T47D (cell line): Measurements from ENCODE around the gene VWA5B2.
"Not testable (repeated sequence)": the region's sequence is repeated elsewhere in the genome, so short reads cannot be mapped to it uniquely, and the experiment has no call there.

Experiments
- DNase-seq, 2 experiments: peaks; one replicate each; pipeline versions ENCODE4 v3.0.0 to v3.0.0-alpha.2; 2011 to 2012; ENCODE audit warnings: low read depth in 1 of 2, low spot score in 1 of 2
- JUND ChIP-seq: IDR thresholded peaks from 2 replicates; pipeline ENCODE4 v1.6.1; 2012; ENCODE audit warnings: low read depth
- in situ Hi-C: cut with HindIII; loops from 2 replicates; pipeline ENCODE4 v1.10.0; 2016; ENCODE audit warnings: low sequenced_read_pairs, low pct_unique_long_range_greater_than_20kb

Gene VWA5B2

DNA sequence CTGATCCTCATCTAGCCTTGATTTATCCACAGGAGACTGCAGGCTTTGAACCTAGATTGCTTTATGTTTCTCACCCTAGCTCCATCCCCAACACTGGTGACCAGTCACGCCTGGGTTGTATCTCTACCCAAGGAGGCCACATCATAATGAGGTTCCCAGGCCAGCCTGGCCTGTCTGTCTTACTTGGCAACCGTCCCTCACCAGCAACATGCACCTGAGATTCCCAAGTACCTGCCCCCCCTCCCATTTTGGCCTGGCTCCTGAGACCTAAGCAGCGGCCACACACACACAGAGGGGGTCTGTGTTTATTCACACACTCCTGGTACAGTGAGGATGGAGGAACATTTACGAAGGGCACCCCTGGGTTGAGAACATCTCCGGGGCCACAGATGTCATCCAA, 29.5 kb downstream of the VWA5B2 start:
- in situ Hi-C loops = no loop called here
- no peak for DNase-seq
- no peak for TF ChIP-seq JUND

DNA sequence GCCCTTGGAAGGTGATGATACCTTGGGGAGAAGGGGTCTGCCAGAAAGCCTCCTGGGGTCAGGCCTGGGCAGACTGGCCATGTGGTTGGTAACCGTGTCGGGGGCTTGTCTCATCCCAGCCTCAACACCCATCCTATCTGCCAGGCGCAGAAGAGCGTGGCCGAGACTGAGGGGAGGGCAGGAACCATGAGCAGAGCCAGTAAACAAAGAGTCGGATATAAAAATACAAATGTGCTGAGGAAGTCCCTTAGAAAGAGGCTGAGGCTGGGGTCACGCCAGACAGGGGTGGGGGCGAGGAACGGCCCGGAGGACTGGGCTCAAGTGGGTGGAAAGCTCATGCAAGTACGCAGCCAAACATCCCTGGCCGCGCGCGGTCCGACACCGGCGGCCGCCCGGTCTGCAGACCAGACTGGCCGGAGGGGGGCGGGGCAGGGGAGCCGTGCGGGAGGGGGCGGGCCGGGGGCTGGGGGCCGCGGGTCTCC, 30.1 kb downstream of the VWA5B2 start:
- in situ Hi-C loops = no loop called here

DNA sequence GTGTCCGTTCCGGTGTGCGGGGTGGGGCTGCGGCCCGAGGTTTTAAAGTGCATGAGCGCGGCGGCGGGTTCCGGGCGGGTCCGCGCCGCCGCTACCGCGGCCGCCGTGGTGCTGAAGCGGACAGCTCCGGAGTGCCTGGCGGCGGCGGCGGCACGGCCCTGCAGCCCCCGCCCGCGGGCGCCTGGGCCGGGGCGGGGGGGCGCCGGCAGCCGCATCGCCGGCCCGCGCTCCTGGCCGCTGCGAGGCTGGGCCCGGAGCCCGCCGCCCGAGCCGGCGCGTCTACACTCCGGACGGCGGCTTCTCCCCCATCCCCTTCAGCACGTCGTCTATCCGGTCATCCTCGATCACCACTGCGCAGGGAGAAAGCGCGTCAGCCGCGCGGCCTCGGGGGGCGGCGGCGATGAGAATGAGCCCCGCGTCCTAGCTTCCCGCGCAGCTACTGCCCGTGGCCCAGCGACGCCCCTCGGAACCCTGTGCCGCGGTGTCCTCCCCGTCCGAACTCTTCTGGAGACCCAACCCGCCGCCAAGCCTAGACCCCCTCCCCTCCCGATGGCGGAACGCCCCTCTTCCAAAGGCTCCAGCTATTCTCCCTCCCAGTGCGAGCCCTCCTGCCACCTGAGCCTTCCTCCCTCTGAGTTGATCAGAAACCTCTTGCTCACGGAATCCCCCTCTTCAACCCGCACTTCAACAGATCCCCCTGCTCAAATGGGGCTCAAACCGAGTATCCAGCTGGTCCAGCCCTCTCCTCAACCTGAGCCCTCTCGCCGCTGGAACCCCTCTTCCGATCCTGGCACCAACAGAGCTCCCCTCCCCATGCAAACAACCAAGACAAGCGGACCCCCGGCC, 30.7 kb downstream of the VWA5B2 start:
- no peak for TF ChIP-seq JUND
- in situ Hi-C loops = no loop called here
- DNase-seq = peak; percentile 70 to 94

More for the DNA sequence above, 30.1 kb downstream of the VWA5B2 start:
- no peak for TF ChIP-seq JUND
- no peak for DNase-seq

DNA sequence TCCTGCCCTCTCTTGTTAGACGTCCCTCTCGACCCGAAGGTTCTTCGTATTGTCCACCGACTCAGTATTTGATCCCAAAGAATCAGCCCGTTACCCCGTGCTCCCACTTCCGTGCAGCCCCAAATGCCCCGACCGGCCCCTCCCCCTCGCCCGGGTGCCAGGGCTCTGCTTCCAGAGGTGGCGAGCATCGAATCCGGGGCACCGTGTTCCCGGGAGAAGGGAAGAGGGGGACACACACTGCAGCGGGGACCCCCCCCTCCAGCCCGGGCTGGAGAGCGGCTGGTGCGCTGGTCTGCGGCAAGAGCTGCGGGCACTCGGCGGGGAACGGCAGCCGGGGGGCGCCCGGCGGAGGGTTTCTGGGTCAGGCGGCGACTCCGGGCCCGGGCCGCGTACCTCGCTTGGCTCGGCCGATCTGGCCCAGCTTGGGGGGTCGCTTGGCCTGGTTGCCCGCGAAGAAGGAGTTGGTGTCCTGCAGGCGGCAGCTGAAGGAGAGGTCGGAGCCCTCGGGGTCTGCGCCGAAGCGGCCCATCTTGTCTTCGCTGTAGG, 31.4 kb downstream of the VWA5B2 start:
- peak in 1 of 2 experiments; percentile 77 for DNase-seq
- TF ChIP-seq JUND = no peak
- in situ Hi-C loops = no loop called here

DNA sequence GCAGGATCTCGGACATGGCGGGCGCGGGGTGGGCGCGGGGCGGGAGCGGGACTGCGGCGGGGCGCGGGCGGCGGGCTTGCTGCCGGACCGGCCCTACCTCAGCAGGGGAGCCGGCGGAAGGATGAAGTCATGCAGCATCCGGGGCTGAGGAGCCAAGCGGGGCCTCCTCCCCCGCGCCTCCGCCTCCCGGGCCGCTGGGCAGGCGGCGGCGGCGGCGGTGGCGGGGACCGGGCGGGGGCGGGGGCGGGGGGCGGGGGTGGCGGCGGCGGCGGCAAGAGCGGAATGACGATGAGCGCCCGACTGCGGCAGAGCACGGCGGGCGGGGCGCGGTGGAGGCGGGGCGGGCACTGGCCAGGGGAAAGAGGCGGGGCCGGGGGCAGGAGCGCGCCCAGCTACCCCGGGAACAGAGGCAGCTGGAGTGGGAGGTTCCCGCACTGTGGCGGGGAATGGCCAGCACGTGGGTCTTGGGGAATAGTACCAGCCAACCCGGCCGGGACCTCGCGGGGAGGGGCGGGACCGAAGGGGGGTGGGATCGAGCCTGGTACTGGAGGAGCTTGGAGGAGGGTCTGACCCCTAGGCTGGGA, 32.0 kb downstream of the VWA5B2 start, which contains the start of gene CAMK2N2:
Gene CAMK2N2, minus strand, starts transcription at position 284 of the 584 bp plus-strand sequence. Its CDS starts 268 bp downstream, at position 16.
- in situ Hi-C loops = no loop called here
- peak; percentile 97 to 100 for DNase-seq
- no peak for TF ChIP-seq JUND

DNA sequence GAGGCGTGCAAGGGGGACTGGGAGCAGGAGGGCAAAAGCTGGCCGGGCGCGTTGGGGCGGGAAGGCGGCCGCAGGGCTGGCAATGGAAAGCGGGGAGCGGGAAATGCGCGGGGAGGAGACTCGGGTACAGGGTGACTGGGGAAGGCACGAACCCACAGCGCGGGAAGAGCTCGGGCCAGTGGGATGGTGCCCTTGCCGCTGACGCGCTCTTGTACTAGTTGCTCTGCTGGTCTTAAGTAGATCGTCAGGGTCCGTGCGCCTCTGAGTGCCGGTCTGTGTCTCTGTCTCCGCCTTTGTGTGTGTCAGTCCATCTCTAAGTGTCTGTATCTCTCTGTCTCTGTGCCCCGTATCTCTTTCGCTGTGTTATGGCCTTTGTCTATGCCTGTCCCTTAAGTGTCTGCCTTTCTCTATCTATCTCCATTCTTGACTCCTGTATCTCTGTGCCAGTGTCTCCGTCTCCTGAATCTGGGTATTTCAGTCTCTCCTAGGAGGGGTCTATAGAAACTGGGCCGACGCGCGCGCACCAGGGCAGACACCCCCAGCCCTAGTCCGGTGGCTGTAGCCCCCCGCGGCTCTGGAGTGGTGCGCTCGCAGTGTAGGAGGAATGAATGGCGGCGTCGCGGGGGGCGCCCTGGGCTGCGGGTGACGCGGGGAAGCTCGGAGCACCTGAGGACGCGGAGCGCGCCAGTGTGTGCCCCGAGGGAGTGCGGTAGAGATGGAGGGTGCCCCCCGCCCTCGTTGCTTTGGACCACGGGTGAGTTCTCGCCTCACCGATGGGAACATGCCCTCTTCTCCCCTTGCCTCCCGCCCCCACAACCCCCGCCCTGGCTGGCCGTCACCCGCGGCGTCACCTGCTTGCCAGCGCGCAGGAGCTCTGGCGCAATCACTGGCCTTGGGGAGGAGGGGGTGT, 32.7 kb downstream of the VWA5B2 start:
- in situ Hi-C loops = no loop called here
- no peak for TF ChIP-seq JUND
- DNase-seq = peak in 1 of 2 experiments; percentile 46

DNA sequence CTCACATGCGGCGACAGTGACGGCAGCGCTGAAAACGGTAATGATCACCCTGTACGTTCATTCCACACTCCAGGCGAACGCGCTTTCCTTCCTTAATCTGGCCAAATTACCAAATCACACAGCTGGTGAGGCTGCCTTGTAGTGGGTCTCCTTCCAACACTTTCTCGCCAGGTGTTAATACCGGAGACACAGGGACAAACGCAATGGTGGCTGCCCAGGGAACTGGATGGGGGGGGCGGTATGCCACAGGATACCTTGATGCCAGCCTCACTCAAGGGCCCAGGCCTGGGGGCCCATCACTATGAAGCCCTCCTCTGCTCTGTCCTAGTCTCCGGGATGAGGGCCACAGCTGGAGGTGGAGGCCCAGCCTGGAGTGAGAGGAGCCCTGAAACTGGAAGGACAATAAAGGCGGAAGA, 33.4 kb downstream of the VWA5B2 start:
- in situ Hi-C loops = no loop called here
- no peak for TF ChIP-seq JUND
- no peak for DNase-seq

DNA sequence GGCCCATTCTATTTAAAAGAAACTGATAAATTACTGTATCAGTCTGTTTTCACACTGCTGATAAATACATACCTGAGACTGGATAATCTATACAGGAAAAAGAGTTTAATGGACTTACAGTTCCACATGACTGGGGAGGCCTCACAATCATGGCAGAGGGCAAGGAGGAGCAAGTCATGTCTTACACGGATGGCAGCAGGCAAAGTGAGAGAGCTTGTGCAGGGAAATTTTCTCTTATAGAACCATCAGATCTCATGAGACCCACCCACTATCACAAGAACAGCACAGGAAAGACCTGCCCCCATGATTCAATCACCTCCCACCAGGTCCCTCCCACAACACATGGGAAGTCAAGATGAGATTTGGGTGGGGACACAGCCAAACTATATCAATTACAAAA, 37.9 kb downstream of the VWA5B2 start:
- in situ Hi-C loops, DNase-seq: not testable (repeated sequence)

DNA sequence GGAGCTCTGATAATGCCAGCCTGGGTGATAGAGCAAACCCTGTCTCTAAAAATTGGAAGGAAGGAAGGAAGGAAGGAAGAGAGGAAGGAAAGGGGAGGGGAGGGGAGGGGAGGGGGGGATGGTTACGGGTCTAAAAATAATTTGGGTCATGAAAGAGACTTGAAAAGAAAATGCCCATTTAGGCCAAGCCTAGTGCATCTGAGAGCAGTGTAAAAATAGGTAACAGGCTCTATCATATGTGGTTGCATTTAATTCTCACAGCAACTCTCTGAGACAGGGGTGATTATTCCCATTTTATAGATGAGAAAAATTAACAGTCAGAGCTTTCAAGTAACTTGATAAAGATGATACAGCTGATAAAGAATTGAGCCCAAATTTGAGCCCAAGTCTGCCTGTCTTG, 42.9 kb downstream of the VWA5B2 start:
- in situ Hi-C loops = no loop called here
- TF ChIP-seq JUND = no peak
- no peak for DNase-seq

DNA sequence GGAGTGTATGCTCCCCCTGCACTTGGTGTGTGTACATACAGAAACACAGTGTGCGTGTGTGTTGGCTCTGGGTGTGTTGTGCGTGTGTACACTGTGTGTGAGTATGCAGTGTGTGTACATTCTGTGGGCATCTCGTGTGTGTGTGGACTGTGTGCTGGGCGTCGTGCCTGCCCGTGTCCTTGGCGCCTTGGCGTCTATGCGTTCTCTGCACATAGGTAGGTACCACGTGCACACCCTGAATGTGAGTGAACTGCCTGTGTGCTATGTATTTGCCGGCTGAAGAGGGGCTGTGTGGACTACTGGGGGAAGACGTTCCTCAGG, 46.0 kb downstream of the VWA5B2 start:
- DNase-seq = no peak
- in situ Hi-C loops = no loop called here
- no peak for TF ChIP-seq JUND

DNA sequence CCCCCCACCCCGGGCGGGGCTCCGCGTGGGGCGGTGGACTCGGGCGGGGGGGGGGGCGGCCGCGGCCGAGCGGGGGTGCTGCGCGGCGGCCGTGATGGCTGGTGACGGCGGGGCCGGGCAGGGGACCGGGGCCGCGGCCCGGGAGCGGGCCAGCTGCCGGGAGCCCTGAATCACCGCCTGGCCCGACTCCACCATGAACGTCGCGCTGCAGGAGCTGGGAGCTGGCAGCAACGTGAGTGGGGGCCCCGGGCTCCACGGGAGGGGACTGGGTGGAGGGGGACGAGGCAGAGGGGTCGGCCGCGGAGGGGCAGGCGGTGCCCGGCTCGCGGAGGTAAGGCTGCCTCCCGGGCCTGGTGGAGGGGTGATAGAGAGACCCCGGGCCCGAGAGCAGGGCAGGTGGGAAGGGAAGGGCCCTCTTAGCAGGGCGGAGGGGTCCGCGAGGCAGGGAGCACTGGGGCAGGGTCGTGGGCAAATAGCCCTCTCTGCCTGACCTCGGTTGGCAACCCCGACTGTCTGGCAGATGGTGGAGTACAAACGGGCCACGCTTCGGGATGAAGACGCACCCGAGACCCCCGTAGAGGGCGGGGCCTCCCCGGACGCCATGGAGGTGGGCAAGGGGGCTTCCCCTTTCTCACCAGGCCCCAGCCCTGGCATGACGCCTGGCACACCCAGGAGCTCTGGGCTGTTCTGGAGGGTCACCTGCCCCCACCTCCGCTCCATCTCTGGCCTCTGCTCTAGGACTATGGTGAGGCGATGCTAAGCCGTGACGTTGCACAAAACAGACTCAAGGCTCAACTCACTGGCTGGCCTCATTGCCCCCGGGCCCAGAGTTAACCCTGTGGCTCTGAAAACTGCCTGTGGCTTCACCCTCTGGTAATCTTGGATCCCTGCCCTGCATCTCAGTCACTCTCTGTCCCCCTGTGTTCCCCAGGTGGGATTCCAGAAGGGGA, 46.9 kb downstream of the VWA5B2 start, which contains the start of gene ECE2:
Gene ECE2, plus strand, starts transcription at position 62 of the 950 bp plus-strand sequence. Its CDS starts 132 bp downstream, at position 194.
- DNase-seq = no peak
- in situ Hi-C loops = no loop called here
- no peak for TF ChIP-seq JUND
